T-cell (primary cell): Measurements from ENCODE around the gene CPEB1. TPM values are rescaled to one million over a fixed set of nuclear protein-coding genes. Genes with fewer than 3 reads are reported as not detected.

ENCODE experiments used
- ATAC-seq, 4 experiments: fragments of 200-7000 bp in 3 of 4; fragments of 150-1000 bp in 1 of 4; cut with Tn5 transposase; replicated peaks in 1 of 4; 1 replicate in 3 of 4; 2 replicates in 1 of 4; pipeline ENCODE4 v1.10.0; 2021; ENCODE audit warnings: moderate library complexity in 3 of 4, mild to moderate bottlenecking in 2 of 4, moderate number of reproducible peaks in 1 of 4
- CTCF ChIA-PET, 2 donors: fragments of 300-600 bp; sonication (Branson Sonifier 250); formaldehyde crosslinking; loops; one replicate each; lab custom pipeline; 2022; ENCODE audit warnings: antibody characterized with exemption in 2 of 2; lab: Charles Lee
- POLR2A ChIA-PET, 2 donors: fragments of 300-600 bp; sonication (Branson Sonifier 250); formaldehyde crosslinking; loops; one replicate each; lab custom pipeline; 2022; ENCODE audit warnings: antibody characterized with exemption in 2 of 2; lab: Charles Lee
- DNase-seq, 35 experiments: peaks; one replicate each; pipeline versions ENCODE4 v3.0.0 to v3.0.0-alpha.2; 2013 to 2023
- H3K27ac ChIP-seq: one replicate; pipeline ENCODE4 v1.5.1; 2013; ENCODE audit warnings: low read length
- H3K27me3 ChIP-seq, 2 experiments: replicated peaks in 1 of 2; 1 replicate in 1 of 2; 2 replicates in 1 of 2; pipeline versions ENCODE4 v1.6.1 to v1.7.0; 2013; ENCODE audit warnings: low read length in 1 of 2, mixed read lengths in 1 of 2; ENCODE audit not compliant: control insufficient read depth in 2 of 2, insufficient read depth in 2 of 2; ENCODE audit errors: extremely low read depth in 1 of 2
- H3K36me3 ChIP-seq, 2 donors: 1 replicate in 1 of 2; 2 replicates in 1 of 2; pipeline versions ENCODE4 v1.6.1 to v1.7.0; 2013; ENCODE audit warnings: low read length in 1 of 2; ENCODE audit not compliant: control insufficient read depth in 2 of 2, insufficient read depth in 1 of 2; ENCODE audit errors: extremely low read depth in 1 of 2
- H3K4me1 ChIP-seq, 2 experiments: 1 replicate in 1 of 2; 2 replicates in 1 of 2; pipeline versions ENCODE4 v1.6.1 to v1.7.0; 2013; ENCODE audit warnings: low read length in 2 of 2, mixed read lengths in 1 of 2; ENCODE audit not compliant: insufficient read depth in 2 of 2, control insufficient read depth in 1 of 2; ENCODE audit errors: extremely low read depth in 1 of 2
- H3K4me3 ChIP-seq, 2 donors: 1 replicate in 1 of 2; 2 replicates in 1 of 2; pipeline versions ENCODE4 v1.5.1 to v1.7.0; 2013; ENCODE audit warnings: mild to moderate bottlenecking in 2 of 2, low read length in 1 of 2, moderate library complexity in 1 of 2; ENCODE audit not compliant: control insufficient read depth in 1 of 2; ENCODE audit errors: extremely low read depth in 1 of 2
- H3K9me3 ChIP-seq: 2 replicates; pipeline ENCODE4 v1.7.0; 2013
- H3K27ac Mint-ChIP-seq, 2 donors: one replicate each; pipeline ENCODE4 v1.8.0; 2020 to 2021; ENCODE audit warnings: mild to moderate bottlenecking in 2 of 2, mixed read lengths in 2 of 2
- H3K27me3 Mint-ChIP-seq, 2 donors: one replicate each; pipeline ENCODE4 v1.8.0; 2021 to 2022; ENCODE audit warnings: mixed read lengths in 2 of 2
- H3K36me3 Mint-ChIP-seq: one replicate; pipeline ENCODE4 v1.8.0; 2021; ENCODE audit warnings: mixed read lengths
- H3K4me1 Mint-ChIP-seq, 3 donors: one replicate each; pipeline ENCODE4 v1.8.0; 2020 to 2022; ENCODE audit warnings: mixed read lengths in 3 of 3, mild to moderate bottlenecking in 1 of 3
- H3K4me3 Mint-ChIP-seq, 3 donors: one replicate each; pipeline ENCODE4 v1.8.0; 2020 to 2022; ENCODE audit warnings: mild to moderate bottlenecking in 3 of 3, mixed read lengths in 3 of 3, moderate library complexity in 3 of 3
- H3K9me3 Mint-ChIP-seq, 3 donors: one replicate each; pipeline ENCODE4 v1.8.0; 2020 to 2022; ENCODE audit warnings: mixed read lengths in 3 of 3
- WGBS: methylation state at CpG from one replicate; pipeline ENCODE4 v1.1.5; 2013; ENCODE audit warnings: missing lambda C conversion rate; ENCODE audit not compliant: insufficient coverage; 5-methylcytosine and 5-hydroxymethylcytosine counted together
- total RNA-seq, 35 experiments: library from RNA in 6 of 35; stranded (reverse) in 6 of 35; fragments of 120-200 nt in 1 of 35; gene quantifications; one replicate each; pipeline versions ENCODE4 v1.2.1 to v1.2.4 and lab custom pipeline; 2013 to 2026

The CPEB1 gene
- total RNA-seq, 5 donors from 2014 or later (not counting 1 experiment from before 2014, with no cell fraction given) = 0.33 to 1.3 (median 0.93) TPM

- ChIA-PET POLR2A (no interaction called here), CTCF (interaction anchor here in 1 of 2 donors (0.6 kb wide), 2 partner anchors 49 to 365 kb away, joined by 3 read pairs; no protein-coding TSS in a partner anchor)
- no peak overlapping the region for H3K27ac ChIP-seq
- H3K4me1 ChIP-seq = peaks cover 0 to 3% of the 10 kb centered on the region in 2 experiments
- ATAC-seq (no peak), DNase-seq (no peak)
- peaks cover 0 to 2% (median 0%) of the 10 kb centered on the region in 3 donors for H3K4me1 Mint-ChIP-seq
- no peaks in the 10 kb centered on the region for H3K9me3 Mint-ChIP-seq
- WGBS = 67% methylated on average over 1 of the region's 3 CpGs
- peaks cover 10 to 18% of the 10 kb centered on the region in 2 donors for H3K27me3 Mint-ChIP-seq
- H3K4me3 Mint-ChIP-seq = no peak overlapping the region
- peaks cover 6 to 22% of the 10 kb centered on the region in 2 experiments for H3K27me3 ChIP-seq
- no peaks in the 10 kb centered on the region for H3K9me3 ChIP-seq
- no peak overlapping the region for H3K4me3 ChIP-seq
- no peaks in the 10 kb centered on the region for H3K36me3 ChIP-seq
- no peaks in the 10 kb centered on the region for H3K36me3 Mint-ChIP-seq
- H3K27ac Mint-ChIP-seq = no peak overlapping the region
These were observed 74.2 kb downstream of the CPEB1 start for GRCh38 chr15:82572986-82573385.

DNA sequence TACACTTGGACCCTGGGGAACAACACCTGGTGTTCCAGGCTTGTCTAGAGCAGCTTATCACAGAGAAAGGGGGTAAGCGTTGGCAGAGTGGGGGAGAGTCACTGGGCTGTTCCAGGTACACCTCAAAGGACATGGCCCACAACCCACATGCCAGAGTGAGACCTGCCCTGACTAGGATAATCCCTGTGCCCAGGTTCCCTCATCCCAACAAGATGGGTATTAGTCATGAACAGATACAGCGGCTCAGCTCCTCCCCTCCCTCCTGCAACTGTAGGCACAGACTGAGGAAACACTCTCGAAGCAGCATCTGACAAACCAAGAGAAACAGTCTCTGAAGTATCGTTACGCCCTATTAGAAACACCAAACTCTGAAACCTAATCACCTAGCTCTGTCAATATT lies 74.9 kb downstream of the CPEB1 start:
- 85% methylated on average over 3 of the region's 5 CpGs for WGBS
- no peak overlapping the region for H3K4me3 ChIP-seq
- H3K4me1 Mint-ChIP-seq = peaks cover 0 to 2% (median 0%) of the 10 kb centered on the region in 3 donors
- H3K27me3 Mint-ChIP-seq = peaks cover 10 to 18% of the 10 kb centered on the region in 2 donors
- H3K4me1 ChIP-seq = peaks cover 0 to 3% of the 10 kb centered on the region in 2 experiments
- no peaks in the 10 kb centered on the region for H3K9me3 Mint-ChIP-seq
- H3K9me3 ChIP-seq = no peaks in the 10 kb centered on the region
- no peak overlapping the region for H3K27ac ChIP-seq
- no peaks in the 10 kb centered on the region for H3K36me3 ChIP-seq
- H3K4me3 Mint-ChIP-seq = no peak overlapping the region
- H3K27ac Mint-ChIP-seq = no peak overlapping the region
- DNase-seq (no peak), ATAC-seq (no peak)
- peaks cover 6 to 22% of the 10 kb centered on the region in 2 experiments for H3K27me3 ChIP-seq
- ChIA-PET POLR2A (no interaction called here), CTCF (no interaction called here)
- H3K36me3 Mint-ChIP-seq = no peaks in the 10 kb centered on the region

DNA sequence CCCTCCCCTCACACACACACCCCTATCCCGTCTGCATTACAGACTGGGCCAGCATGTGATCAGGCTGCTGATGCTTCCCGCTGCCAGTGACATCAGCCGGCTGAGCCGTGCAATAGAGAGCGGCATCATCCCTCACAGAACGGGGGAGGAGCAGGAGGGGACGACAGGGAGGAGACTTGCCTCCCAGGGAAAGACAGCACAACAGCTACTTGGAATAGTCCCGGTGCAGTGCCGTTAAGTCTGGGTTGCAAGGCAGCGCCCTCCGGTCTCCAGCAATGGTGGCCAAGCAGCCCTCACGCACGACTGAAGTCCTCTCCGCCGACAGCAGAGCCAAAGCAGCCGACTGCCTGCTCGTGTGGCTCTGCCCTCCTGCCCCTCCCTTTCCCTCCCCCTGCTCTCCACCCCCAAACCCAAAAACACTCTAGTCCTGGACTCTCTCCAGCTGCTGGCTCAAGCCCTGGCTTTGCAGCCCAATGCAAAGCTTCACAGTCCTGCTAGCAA lies 75.4 kb downstream of the CPEB1 start:
- 22% methylated on average over 17 of the region's 17 CpGs for WGBS
- Histone ChIP-seq H3K4me1 (peaks cover 0 to 3% of the 10 kb centered on the region in 2 experiments), H3K9me3 (no peaks in the 10 kb centered on the region), H3K36me3 (no peaks in the 10 kb centered on the region), H3K27ac (no peak overlapping the region), H3K27me3 (peaks cover 6 to 22% of the 10 kb centered on the region in 2 experiments), H3K4me3 (no peak overlapping the region)
- H3K9me3 Mint-ChIP-seq = no peaks in the 10 kb centered on the region
- H3K27me3 Mint-ChIP-seq = peaks cover 12 to 18% of the 10 kb centered on the region in 2 donors
- ChIA-PET POLR2A (no interaction called here), CTCF (no interaction called here)
- H3K4me3 Mint-ChIP-seq = no peak overlapping the region
- H3K4me1 Mint-ChIP-seq = peaks cover 0 to 2% (median 0%) of the 10 kb centered on the region in 3 donors
- ATAC-seq (no peak), DNase-seq (no peak)
- H3K27ac Mint-ChIP-seq = no peak overlapping the region
- no peaks in the 10 kb centered on the region for H3K36me3 Mint-ChIP-seq

DNA sequence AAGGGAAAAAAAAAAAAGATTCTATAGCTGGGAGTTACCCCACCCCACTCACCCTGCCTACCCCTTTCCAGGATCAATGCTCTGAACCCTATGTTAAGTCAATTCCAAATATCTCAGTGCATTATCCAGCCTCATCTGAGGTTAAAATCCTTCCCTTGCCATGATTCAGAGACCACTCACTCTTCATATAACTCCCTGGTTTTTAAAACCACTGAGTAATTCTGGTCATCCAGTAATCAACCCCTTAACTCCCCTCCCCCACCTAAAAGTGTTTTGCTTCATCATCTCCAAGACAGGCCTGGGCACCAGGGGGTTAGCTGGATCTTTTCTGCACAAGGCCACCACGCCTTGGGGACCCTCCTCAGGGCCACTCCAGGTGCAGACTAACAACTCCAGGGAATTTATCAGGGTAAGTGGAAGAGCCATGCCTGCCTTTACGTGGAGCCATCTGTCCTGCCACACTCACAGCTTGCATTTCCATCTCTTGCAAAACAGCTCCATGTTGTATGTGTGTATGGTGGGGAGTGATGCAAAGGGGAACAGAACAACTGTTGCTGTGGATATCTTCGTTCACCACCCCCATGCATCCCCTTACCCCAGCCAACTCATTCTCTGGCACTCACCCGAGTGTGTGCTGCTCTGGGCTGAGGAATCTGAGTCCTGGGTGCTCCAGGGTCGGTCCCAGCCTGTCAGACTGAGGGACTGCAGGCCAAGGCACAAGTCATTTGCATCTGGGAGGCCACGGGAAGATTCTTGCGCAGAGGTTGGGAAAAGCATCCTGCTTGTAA lies 76.2 kb downstream of the CPEB1 start:
- Histone ChIP-seq H3K27ac (no peak overlapping the region), H3K36me3 (no peaks in the 10 kb centered on the region), H3K27me3 (peaks cover 6 to 22% of the 10 kb centered on the region in 2 experiments), H3K9me3 (no peaks in the 10 kb centered on the region), H3K4me3 (no peak overlapping the region), H3K4me1 (peaks cover 0 to 3% of the 10 kb centered on the region in 2 experiments)
- POLR2A ChIA-PET = no interaction called here
- Mint-ChIP-seq H3K9me3 (no peaks in the 10 kb centered on the region), H3K4me1 (peaks cover 0 to 2% (median 0%) of the 10 kb centered on the region in 3 donors), H3K4me3 (no peak overlapping the region), H3K27me3 (peaks cover 16 to 21% of the 10 kb centered on the region in 2 donors), H3K27ac (no peak overlapping the region), H3K36me3 (no peaks in the 10 kb centered on the region)
- 70% methylated on average over 4 of the region's 7 CpGs for WGBS
- ATAC-seq (no peak), DNase-seq (no peak)
- CTCF ChIA-PET = interaction anchor here in 1 of 2 donors (0.6 kb wide), 1 partner anchor 14 kb away, joined by 3 read pairs; no protein-coding TSS in a partner anchor

GRCh38 chr15:82569834-82570233 lies 77.3 kb downstream of the CPEB1 start:
- H3K36me3 ChIP-seq = no peaks in the 10 kb centered on the region
- no peak for DNase-seq
- H3K9me3 ChIP-seq = no peaks in the 10 kb centered on the region
- no peaks in the 10 kb centered on the region for H3K9me3 Mint-ChIP-seq
- H3K27me3 ChIP-seq = peaks cover 6 to 22% of the 10 kb centered on the region in 2 experiments
- no peak overlapping the region for H3K4me3 ChIP-seq
- no peak overlapping the region for H3K27ac Mint-ChIP-seq
- WGBS = 100% methylated on average over 1 of the region's 4 CpGs
- peaks cover 0 to 3% of the 10 kb centered on the region in 2 experiments for H3K4me1 ChIP-seq
- H3K36me3 Mint-ChIP-seq = no peaks in the 10 kb centered on the region
- H3K4me3 Mint-ChIP-seq = no peak overlapping the region
- POLR2A ChIA-PET = no interaction called here
- peaks cover 16 to 19% of the 10 kb centered on the region in 2 donors for H3K27me3 Mint-ChIP-seq
- H3K27ac ChIP-seq = no peak overlapping the region
- peaks cover 0 to 2% (median 0%) of the 10 kb centered on the region in 3 donors for H3K4me1 Mint-ChIP-seq
- no peak for ATAC-seq
- CTCF ChIA-PET = no interaction called here

GRCh38 chr15:82568986-82569385 lies 78.2 kb downstream of the CPEB1 start:
- peaks cover 16 to 19% of the 10 kb centered on the region in 2 donors for H3K27me3 Mint-ChIP-seq
- WGBS = 80% methylated on average over 2 of the region's 5 CpGs
- POLR2A ChIA-PET = no interaction called here

More at GRCh38 chr15:82568986-82569385, 78.2 kb downstream of the CPEB1 start:
- Histone ChIP-seq H3K4me3 (no peak overlapping the region), H3K36me3 (no peaks in the 10 kb centered on the region), H3K27me3 (peaks cover 5 to 22% of the 10 kb centered on the region in 2 experiments), H3K9me3 (no peaks in the 10 kb centered on the region), H3K4me1 (peaks cover 0 to 3% of the 10 kb centered on the region in 2 experiments), H3K27ac (no peak overlapping the region)
- no peak for ATAC-seq
- CTCF ChIA-PET = no interaction called here
- Mint-ChIP-seq H3K4me1 (peaks cover 0 to 2% (median 0%) of the 10 kb centered on the region in 3 donors), H3K36me3 (no peaks in the 10 kb centered on the region), H3K9me3 (no peaks in the 10 kb centered on the region), H3K27ac (no peak overlapping the region), H3K4me3 (no peak overlapping the region)
- no peak for DNase-seq
